Gastrocnemius medialis (tissue), 4 donors: Measurements from ENCODE around the gene RIPOR1.
A peak's percentile ranks its signal among the peaks of the same experiment; 100 is the strongest.

ENCODE experiments used
- POLR2A ChIP-seq, 2 donors: fragments of 450-650 bp; IDR thresholded peaks; one replicate each; pipeline ENCODE4 v1.6.1; 2017; ENCODE audit warnings: antibody characterized with exemption in 2 of 2, mild to moderate bottlenecking in 2 of 2, moderate library complexity in 2 of 2
- TF ChIP-seq, protein P1 (sequence below), 5 experiments: fragments of 450-650 bp in 3 of 5; fragments of 200-600 bp in 2 of 5; sonication (generic) in 2 of 5; IDR thresholded peaks in 4 of 5; conservative IDR thresholded peaks in 1 of 5; 1 replicate in 4 of 5; 2 replicates in 1 of 5; pipeline ENCODE4 v1.5.1; 2016 to 2019; ENCODE audit warnings: antibody characterized with exemption in 5 of 5, mild to moderate bottlenecking in 3 of 5, moderate library complexity in 3 of 5

DNA sequence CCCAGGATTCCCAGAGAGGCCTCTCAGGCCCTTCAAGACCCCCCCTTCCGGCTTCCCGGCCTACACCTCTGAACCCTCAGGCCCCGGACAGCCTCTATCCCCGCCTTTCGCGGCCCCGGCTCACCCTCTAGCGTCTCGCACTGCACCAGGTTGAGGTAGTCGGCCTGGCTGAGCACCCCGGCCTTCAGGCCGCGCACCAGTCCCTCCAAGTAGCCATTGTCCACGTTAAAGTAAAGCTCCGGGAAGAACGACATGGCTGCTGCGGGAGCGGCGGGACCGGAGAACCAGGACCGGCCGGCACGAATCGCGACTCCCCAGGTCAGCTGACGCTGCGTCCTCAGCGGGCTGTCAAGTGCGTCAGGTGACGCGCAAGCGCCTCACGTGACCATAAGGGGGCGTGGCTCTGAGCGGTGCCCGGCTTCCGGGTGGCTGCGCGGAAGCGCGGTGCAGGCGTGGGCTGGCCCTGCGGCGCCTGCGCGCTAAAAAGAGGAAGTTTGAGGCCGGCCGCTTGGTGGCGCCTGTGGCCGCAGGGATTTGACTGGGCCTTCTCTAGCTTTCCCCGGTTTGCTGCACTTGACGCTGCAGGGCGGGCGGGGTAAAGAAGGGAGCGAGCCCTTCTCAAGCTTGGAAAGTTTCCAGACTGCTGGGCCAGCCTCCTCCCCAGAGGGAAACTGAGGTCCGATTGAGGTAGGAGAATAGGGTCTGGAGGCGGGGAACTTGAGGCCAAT lies 47.6 kb upstream of the RIPOR1 start, which contains the start of gene ATP6V0D1:
- TF ChIP-seq, protein P1, sequence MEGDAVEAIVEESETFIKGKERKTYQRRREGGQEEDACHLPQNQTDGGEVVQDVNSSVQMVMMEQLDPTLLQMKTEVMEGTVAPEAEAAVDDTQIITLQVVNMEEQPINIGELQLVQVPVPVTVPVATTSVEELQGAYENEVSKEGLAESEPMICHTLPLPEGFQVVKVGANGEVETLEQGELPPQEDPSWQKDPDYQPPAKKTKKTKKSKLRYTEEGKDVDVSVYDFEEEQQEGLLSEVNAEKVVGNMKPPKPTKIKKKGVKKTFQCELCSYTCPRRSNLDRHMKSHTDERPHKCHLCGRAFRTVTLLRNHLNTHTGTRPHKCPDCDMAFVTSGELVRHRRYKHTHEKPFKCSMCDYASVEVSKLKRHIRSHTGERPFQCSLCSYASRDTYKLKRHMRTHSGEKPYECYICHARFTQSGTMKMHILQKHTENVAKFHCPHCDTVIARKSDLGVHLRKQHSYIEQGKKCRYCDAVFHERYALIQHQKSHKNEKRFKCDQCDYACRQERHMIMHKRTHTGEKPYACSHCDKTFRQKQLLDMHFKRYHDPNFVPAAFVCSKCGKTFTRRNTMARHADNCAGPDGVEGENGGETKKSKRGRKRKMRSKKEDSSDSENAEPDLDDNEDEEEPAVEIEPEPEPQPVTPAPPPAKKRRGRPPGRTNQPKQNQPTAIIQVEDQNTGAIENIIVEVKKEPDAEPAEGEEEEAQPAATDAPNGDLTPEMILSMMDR (IDR thresholded peaks at IDR 0.05 in 4 of 5, conservative IDR thresholded peaks at IDR 0.05 in 1 of 5) = peak; percentile 88 to 95 (median 94)
- TF ChIP-seq POLR2A (IDR thresholded peaks at IDR 0.05) = peak; percentile 88 to 90
